Liver (tissue), 9 donors: ENCODE data around the gene CDC25A. TPM values are rescaled to one million over a fixed set of nuclear protein-coding genes. Genes with fewer than 3 reads are reported as not detected.

Experiments
- DNase-seq: peaks from one replicate; pipeline ENCODE4 v3.0.0-alpha.2; 2017; ENCODE audit warnings: low spot score
- H3K27ac ChIP-seq, 2 donors: one replicate each; pipeline ENCODE4 v1.7.0; 2013; ENCODE audit warnings: inconsistent platforms in 2 of 2, low read length in 2 of 2, control low read depth in 1 of 2, low read depth in 1 of 2, mild to moderate bottlenecking in 1 of 2
- H3K27me3 ChIP-seq, 4 donors: one replicate each; pipeline versions ENCODE4 v1.6.1 to v1.7.0; 2013; ENCODE audit warnings: low read length in 3 of 4, inconsistent platforms in 1 of 4, mild to moderate bottlenecking in 1 of 4, moderate library complexity in 1 of 4; ENCODE audit not compliant: control insufficient read depth in 4 of 4, insufficient read depth in 4 of 4
- H3K36me3 ChIP-seq, 4 donors: one replicate each; pipeline versions ENCODE4 v1.6.1 to v1.7.0; 2013; ENCODE audit warnings: low read length in 3 of 4, mild to moderate bottlenecking in 3 of 4, low read depth in 1 of 4, moderate library complexity in 1 of 4; ENCODE audit not compliant: control insufficient read depth in 4 of 4, insufficient read depth in 3 of 4
- H3K4me1 ChIP-seq, 4 donors: one replicate each; pipeline versions ENCODE4 v1.6.1 to v1.7.0; 2013; ENCODE audit warnings: low read length in 3 of 4, mild to moderate bottlenecking in 3 of 4, moderate library complexity in 1 of 4; ENCODE audit not compliant: control insufficient read depth in 4 of 4, insufficient read depth in 4 of 4
- H3K4me3 ChIP-seq, 3 donors: one replicate each; pipeline versions ENCODE4 v1.6.1 to v1.7.0; 2013; ENCODE audit warnings: low read length in 3 of 3, control low read depth in 1 of 3, low read depth in 1 of 3, mild to moderate bottlenecking in 1 of 3
- H3K9ac ChIP-seq, 2 donors: one replicate each; pipeline ENCODE4 v1.7.0; 2013; ENCODE audit warnings: low read length in 2 of 2, mild to moderate bottlenecking in 2 of 2, moderate library complexity in 2 of 2, control low read depth in 1 of 2, low read depth in 1 of 2
- H3K9me3 ChIP-seq, 4 donors: one replicate each; pipeline versions ENCODE4 v1.6.1 to v1.7.0; 2013; ENCODE audit warnings: low read length in 3 of 4; ENCODE audit not compliant: control insufficient read depth in 4 of 4
- ATF3 ChIP-seq: IDR thresholded peaks from 2 replicates; pipeline ENCODE4 v1.6.1; 2016; ENCODE audit warnings: antibody characterized with exemption
- CTCF ChIP-seq: fragments of 150-350 bp; IDR thresholded peaks from 2 replicates; pipeline ENCODE4 v1.5.1; 2017; ENCODE audit warnings: improper control_type of control experiment, low read depth, low read length; ENCODE audit not compliant: missing input control
- EGR1 ChIP-seq, 2 donors: IDR thresholded peaks; 2 replicates each; pipeline ENCODE4 v1.6.1; 2016 to 2018; ENCODE audit warnings: antibody characterized with exemption in 2 of 2, low read depth in 2 of 2
- FOXA1 ChIP-seq: IDR thresholded peaks from 2 replicates; pipeline ENCODE4 v1.6.1; 2016; ENCODE audit warnings: antibody characterized with exemption
- HNF4G ChIP-seq: IDR thresholded peaks from 2 replicates; pipeline ENCODE4 v1.6.1; 2016; ENCODE audit warnings: antibody characterized with exemption
- JUND ChIP-seq, 2 donors: IDR thresholded peaks; 2 replicates each; pipeline ENCODE4 v1.6.1; 2016; ENCODE audit warnings: antibody characterized with exemption in 2 of 2
- MAX ChIP-seq: IDR thresholded peaks from 2 replicates; pipeline ENCODE4 v1.6.1; 2016; ENCODE audit warnings: antibody characterized with exemption
- NR2F2 ChIP-seq: IDR thresholded peaks from 2 replicates; pipeline ENCODE4 v1.6.1; 2016; ENCODE audit warnings: antibody characterized with exemption
- RAD21 ChIP-seq, 2 donors: IDR thresholded peaks; 2 replicates each; pipeline ENCODE4 v1.6.1; 2016; ENCODE audit warnings: antibody characterized with exemption in 2 of 2, mild to moderate bottlenecking in 2 of 2
- REST ChIP-seq: IDR thresholded peaks from 2 replicates; pipeline ENCODE4 v1.6.1; 2016; ENCODE audit warnings: antibody characterized with exemption, mild to moderate bottlenecking
- RXRA ChIP-seq, 2 donors: IDR thresholded peaks; 2 replicates each; pipeline ENCODE4 v1.6.1; 2017 to 2018; ENCODE audit warnings: antibody characterized with exemption in 2 of 2, mild to moderate bottlenecking in 1 of 2
- TAF1 ChIP-seq: conservative IDR thresholded peaks from 2 replicates; pipeline ENCODE4 v1.6.1; 2016; ENCODE audit warnings: antibody characterized with exemption, mild to moderate bottlenecking
- YY1 ChIP-seq: IDR thresholded peaks from 2 replicates; pipeline ENCODE4 v1.6.1; 2016; ENCODE audit warnings: antibody characterized with exemption, mild to moderate bottlenecking
- ZBTB33 ChIP-seq: IDR thresholded peaks from 2 replicates; pipeline ENCODE4 v1.6.1; 2016; ENCODE audit warnings: antibody characterized with exemption
- WGBS: extraction: QIAGEN DNeasy Blood & Tissue Kit; methylation state at CpG from one replicate; pipeline ENCODE4 v1.1.7; 2013; 5-methylcytosine and 5-hydroxymethylcytosine counted together
- polyA plus RNA-seq, 2 donors: library from polyadenylated mRNA; stranded (reverse) in 1 of 2; unstranded in 1 of 2; fragments of 200-250 nt in 1 of 2; fragments of >200 nt in 1 of 2; fragmentation: Nextera tagmentation in 1 of 2; extraction: Ambion mirVana in 1 of 2; gene quantifications; one replicate each; pipeline versions ENCODE4 v1.2.1 to v1.2.3, GENCODE V29; 2013 to 2015
- total RNA-seq, 2 donors: library from RNA; depleted of rRNA; stranded (reverse); fragments of >200 nt; gene quantifications; one replicate each; pipeline ENCODE4 v1.2.3, GENCODE V29; 2014
- donor health status: healthy.
- donor health status: healthy.
- donor health status: healthy.
- donor health status: healthy.
- donor health status: healthy.

Gene CDC25A
- total and polyA plus RNA-seq, 4 donors = 0.18 to 29.6 (median 0.60) TPM

GRCh38 chr3:48119505-48120193 lies 68.6 kb downstream of the CDC25A start:
- WGBS = 70% methylated on average over 4 of the region's 4 CpGs
- no peak for DNase-seq
- Histone ChIP-seq H3K9ac (no peak overlapping the region), H3K4me3 (no peak overlapping the region), H3K9me3 (no peaks in the 10 kb centered on the region), H3K27ac (peak overlapping the region in 1 of 2 donors; percentile 25), H3K27me3 (no peaks in the 10 kb centered on the region), H3K36me3 (no peaks in the 10 kb centered on the region), H3K4me1 (no peaks in the 10 kb centered on the region)
- TF ChIP-seq FOXA1 (no peak), RAD21 (IDR thresholded peaks at IDR 0.05) (peak in 1 of 2 donors; percentile 29), HNF4G (no peak), REST (peak; percentile 31), NR2F2 (peak; percentile 96)

- Histone ChIP-seq H3K4me1 (no peaks in the 10 kb centered on the region), H3K36me3 (no peaks in the 10 kb centered on the region), H3K27me3 (no peaks in the 10 kb centered on the region), H3K4me3 (no peak overlapping the region), H3K9ac (no peak overlapping the region), H3K27ac (peak overlapping the region in 1 of 2 donors; percentile 25), H3K9me3 (no peaks in the 10 kb centered on the region)
- 80% methylated on average over 8 of the region's 8 CpGs for WGBS
- no peak for TF ChIP-seq ZBTB33
- no peak for TF ChIP-seq NR2F2
- no peak for TF ChIP-seq YY1
- TF ChIP-seq JUND (IDR thresholded peaks at IDR 0.05) = no peak
- no peak for TF ChIP-seq REST
- no peak for TF ChIP-seq CTCF
- TF ChIP-seq MAX = no peak
- TF ChIP-seq ATF3 = no peak
- no peak for TF ChIP-seq RXRA (IDR thresholded peaks at IDR 0.05)
- no peak for TF ChIP-seq EGR1 (IDR thresholded peaks at IDR 0.05; ENCODE audit: low read depth in 2 of 2)
- no peak for TF ChIP-seq TAF1
- no peak for DNase-seq
Measured at GRCh38 chr3:48118928-48119327, 69.3 kb downstream of the CDC25A start.
